ENCODE data around the gene MYOM3. TPM values are rescaled to one million over a fixed set of nuclear protein-coding genes. Genes with fewer than 3 reads are reported as not detected.

MYOM3 gene
- polyA plus RNA-seq, 1 donor from 2014 or later, result not detected

DNA sequence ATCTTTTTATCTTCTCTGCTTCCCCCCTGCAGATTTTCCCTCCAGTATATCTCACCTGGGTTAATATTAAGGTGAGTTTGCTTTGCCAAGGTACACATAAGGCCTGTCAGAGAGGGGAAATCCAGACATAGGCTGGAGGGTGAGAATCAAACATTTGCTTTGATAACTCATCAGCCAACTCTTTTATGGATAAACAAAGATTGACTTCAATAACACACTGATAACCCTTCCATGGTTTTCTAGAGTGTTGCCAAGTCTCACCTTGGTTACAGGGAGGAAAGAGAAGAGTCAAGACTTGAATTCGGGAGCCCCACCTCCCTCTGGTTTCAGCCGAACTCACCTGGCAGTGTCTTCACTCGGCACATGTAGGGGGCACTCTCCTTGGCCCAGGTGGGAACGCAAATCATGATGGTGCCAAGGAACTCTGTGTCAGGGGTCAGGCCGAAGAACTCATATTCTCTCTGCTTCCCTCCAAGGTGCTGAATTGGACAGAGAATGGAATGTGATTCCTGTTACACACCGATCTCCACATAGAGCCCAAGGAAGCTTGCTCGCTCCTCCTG, 15.9 kb upstream of the MYOM3 start:
- H3F3A ChIP-seq (ENCODE audit: insufficient read depth, low read length, poor library complexity, severe bottlenecking), result no peaks in the 10 kb centered on the region
- H3K36me3 ChIP-seq (ENCODE audit: insufficient read depth, low read length), result no peaks in the 10 kb centered on the region
- no peaks in the 10 kb centered on the region for H3K9me2 ChIP-seq (ENCODE audit: insufficient read depth, low read length)
- H3K4me2 ChIP-seq (ENCODE audit: low read length), result no peak overlapping the region
- H3K27me3 ChIP-seq (ENCODE audit: insufficient read depth, low read depth, low read length), result no peaks in the 10 kb centered on the region
- TF ChIP-seq TAF1 (IDR thresholded peaks at IDR 0.05; ENCODE audit: low read depth) (no peak), SMC3 (conservative IDR thresholded peaks at IDR 0.05; ENCODE audit: poor library complexity) (no peak), EP300 (conservative IDR thresholded peaks at IDR 0.05; ENCODE audit: poor library complexity, severe bottlenecking) (no peak), MXI1 (conservative IDR thresholded peaks at IDR 0.05; ENCODE audit: poor library complexity, severe bottlenecking) (no peak), EZH2 (IDR thresholded peaks at IDR 0.05; ENCODE audit: borderline replicate concordance, insufficient read depth, low read length, poor library complexity, severe bottlenecking) (no peak), POLR2AphosphoS5 (IDR thresholded peaks at IDR 0.05) (no peak), RAD21 (conservative IDR thresholded peaks at IDR 0.05) (no peak)
- TF ChIP-seq, protein P1, sequence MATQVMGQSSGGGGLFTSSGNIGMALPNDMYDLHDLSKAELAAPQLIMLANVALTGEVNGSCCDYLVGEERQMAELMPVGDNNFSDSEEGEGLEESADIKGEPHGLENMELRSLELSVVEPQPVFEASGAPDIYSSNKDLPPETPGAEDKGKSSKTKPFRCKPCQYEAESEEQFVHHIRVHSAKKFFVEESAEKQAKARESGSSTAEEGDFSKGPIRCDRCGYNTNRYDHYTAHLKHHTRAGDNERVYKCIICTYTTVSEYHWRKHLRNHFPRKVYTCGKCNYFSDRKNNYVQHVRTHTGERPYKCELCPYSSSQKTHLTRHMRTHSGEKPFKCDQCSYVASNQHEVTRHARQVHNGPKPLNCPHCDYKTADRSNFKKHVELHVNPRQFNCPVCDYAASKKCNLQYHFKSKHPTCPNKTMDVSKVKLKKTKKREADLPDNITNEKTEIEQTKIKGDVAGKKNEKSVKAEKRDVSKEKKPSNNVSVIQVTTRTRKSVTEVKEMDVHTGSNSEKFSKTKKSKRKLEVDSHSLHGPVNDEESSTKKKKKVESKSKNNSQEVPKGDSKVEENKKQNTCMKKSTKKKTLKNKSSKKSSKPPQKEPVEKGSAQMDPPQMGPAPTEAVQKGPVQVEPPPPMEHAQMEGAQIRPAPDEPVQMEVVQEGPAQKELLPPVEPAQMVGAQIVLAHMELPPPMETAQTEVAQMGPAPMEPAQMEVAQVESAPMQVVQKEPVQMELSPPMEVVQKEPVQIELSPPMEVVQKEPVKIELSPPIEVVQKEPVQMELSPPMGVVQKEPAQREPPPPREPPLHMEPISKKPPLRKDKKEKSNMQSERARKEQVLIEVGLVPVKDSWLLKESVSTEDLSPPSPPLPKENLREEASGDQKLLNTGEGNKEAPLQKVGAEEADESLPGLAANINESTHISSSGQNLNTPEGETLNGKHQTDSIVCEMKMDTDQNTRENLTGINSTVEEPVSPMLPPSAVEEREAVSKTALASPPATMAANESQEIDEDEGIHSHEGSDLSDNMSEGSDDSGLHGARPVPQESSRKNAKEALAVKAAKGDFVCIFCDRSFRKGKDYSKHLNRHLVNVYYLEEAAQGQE (IDR thresholded peaks at IDR 0.05; ENCODE audit: borderline replicate concordance), result no peak
- TF ChIP-seq, protein P2, sequence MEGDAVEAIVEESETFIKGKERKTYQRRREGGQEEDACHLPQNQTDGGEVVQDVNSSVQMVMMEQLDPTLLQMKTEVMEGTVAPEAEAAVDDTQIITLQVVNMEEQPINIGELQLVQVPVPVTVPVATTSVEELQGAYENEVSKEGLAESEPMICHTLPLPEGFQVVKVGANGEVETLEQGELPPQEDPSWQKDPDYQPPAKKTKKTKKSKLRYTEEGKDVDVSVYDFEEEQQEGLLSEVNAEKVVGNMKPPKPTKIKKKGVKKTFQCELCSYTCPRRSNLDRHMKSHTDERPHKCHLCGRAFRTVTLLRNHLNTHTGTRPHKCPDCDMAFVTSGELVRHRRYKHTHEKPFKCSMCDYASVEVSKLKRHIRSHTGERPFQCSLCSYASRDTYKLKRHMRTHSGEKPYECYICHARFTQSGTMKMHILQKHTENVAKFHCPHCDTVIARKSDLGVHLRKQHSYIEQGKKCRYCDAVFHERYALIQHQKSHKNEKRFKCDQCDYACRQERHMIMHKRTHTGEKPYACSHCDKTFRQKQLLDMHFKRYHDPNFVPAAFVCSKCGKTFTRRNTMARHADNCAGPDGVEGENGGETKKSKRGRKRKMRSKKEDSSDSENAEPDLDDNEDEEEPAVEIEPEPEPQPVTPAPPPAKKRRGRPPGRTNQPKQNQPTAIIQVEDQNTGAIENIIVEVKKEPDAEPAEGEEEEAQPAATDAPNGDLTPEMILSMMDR (IDR thresholded peaks at IDR 0.05; ENCODE audit: poor library complexity, severe bottlenecking), result no peak
- no peaks in the 10 kb centered on the region for H4K20me1 ChIP-seq (ENCODE audit: insufficient read depth)
- no peaks in the 10 kb centered on the region for H3K9me3 ChIP-seq (ENCODE audit: low read length)
- no peaks in the 10 kb centered on the region for H3K79me2 ChIP-seq (replicated peaks; ENCODE audit: insufficient read depth, low read length)
- H3K4me3 ChIP-seq (ENCODE audit: low read length), result no peak overlapping the region
- no peak overlapping the region for H2AFZ ChIP-seq (ENCODE audit: low read depth, low read length)
- H3K9ac ChIP-seq (ENCODE audit: low read length), result no peak overlapping the region
- H3K27ac ChIP-seq (ENCODE audit: low read length), result no peak overlapping the region

DNA sequence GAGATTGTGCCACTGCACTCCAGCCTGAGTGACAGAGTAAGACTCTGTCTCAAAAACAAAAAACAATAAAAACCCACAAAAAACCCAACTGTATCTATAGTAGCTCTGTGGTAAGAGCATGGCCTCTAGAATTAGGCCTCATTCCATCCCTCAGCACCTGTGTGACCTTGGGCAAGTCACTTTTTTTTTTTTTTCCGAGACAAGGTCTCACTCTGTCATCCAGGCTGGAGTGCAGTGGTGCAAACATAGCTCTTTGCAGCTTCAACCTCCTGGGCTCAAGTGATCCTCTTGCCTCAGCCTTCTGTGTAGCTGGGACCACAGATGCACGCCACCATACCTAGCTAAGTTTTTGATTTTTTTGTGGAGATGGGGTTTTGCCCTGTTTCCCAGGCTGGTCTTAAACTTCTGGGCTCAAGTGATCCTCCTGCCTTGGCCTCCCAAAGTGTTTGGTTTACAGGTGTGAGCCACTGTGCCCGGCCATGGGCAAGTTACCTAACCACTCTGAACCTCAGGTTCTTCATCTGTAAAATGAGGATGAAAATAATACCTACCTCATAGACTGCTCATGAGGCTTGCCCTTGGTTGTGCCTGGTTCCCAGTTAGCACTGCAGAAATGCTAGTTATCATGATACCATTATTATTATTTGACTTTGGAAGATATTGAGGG, 15.3 kb upstream of the MYOM3 start:
- no peaks in the 10 kb centered on the region for H3K79me2 ChIP-seq (replicated peaks; ENCODE audit: insufficient read depth, low read length)
- no peaks in the 10 kb centered on the region for H4K20me1 ChIP-seq (ENCODE audit: insufficient read depth)
- no peak overlapping the region for H3K4me2 ChIP-seq (ENCODE audit: low read length)
- no peaks in the 10 kb centered on the region for H3K36me3 ChIP-seq (ENCODE audit: insufficient read depth, low read length)
- no peaks in the 10 kb centered on the region for H3K9me3 ChIP-seq (ENCODE audit: low read length)
- H3F3A ChIP-seq (ENCODE audit: insufficient read depth, low read length, poor library complexity, severe bottlenecking), result no peaks in the 10 kb centered on the region
- no peaks in the 10 kb centered on the region for H3K27me3 ChIP-seq (ENCODE audit: insufficient read depth, low read depth, low read length)
- H3K27ac ChIP-seq (ENCODE audit: low read length), result no peak overlapping the region
- no peaks in the 10 kb centered on the region for H3K9me2 ChIP-seq (ENCODE audit: insufficient read depth, low read length)
- H3K9ac ChIP-seq (ENCODE audit: low read length), result no peak overlapping the region
- TF ChIP-seq SMC3 (conservative IDR thresholded peaks at IDR 0.05; ENCODE audit: poor library complexity) (no peak), RAD21 (conservative IDR thresholded peaks at IDR 0.05) (no peak), TAF1 (IDR thresholded peaks at IDR 0.05; ENCODE audit: low read depth) (no peak)
- TF ChIP-seq, protein P1 (IDR thresholded peaks at IDR 0.05; ENCODE audit: borderline replicate concordance), result no peak
- no peak overlapping the region for H2AFZ ChIP-seq (ENCODE audit: low read depth, low read length)
- H3K4me3 ChIP-seq (ENCODE audit: low read length), result no peak overlapping the region

Data from neural cell (in vitro differentiated cells).